Measurements from ENCODE around the gene POLR2A.
"Not testable (repeated sequence)": the region's sequence is repeated elsewhere in the genome, so short reads cannot be mapped to it uniquely, and the experiment has no call there.

Gene POLR2A

GRCh38 chr17:7460850-7461660 lies 23.1 kb upstream of the POLR2A start:
- no peak for DNase-seq

GRCh38 chr17:7462474-7463371 lies 21.4 kb upstream of the POLR2A start:
- no peak for DNase-seq

GRCh38 chr17:7463372-7463846 lies 20.8 kb upstream of the POLR2A start:
- no peak for DNase-seq

GRCh38 chr17:7464081-7464480 lies 20.1 kb upstream of the POLR2A start:
- DNase-seq, result no peak

- DNase-seq, result no peak
Observed at GRCh38 chr17:7465597-7466275, 18.4 kb upstream of the POLR2A start.

- no peak for DNase-seq
Observed at GRCh38 chr17:7466318-7466638, 17.9 kb upstream of the POLR2A start.

- DNase-seq, result no peak
Observed at GRCh38 chr17:7466639-7467341, 17.4 kb upstream of the POLR2A start.

GRCh38 chr17:7467498-7467897 lies 16.7 kb upstream of the POLR2A start:
- no peak for DNase-seq

GRCh38 chr17:7468290-7468689 lies 15.9 kb upstream of the POLR2A start:
- no peak for DNase-seq

- no peak for DNase-seq
Observed at GRCh38 chr17:7468804-7469389, 15.3 kb upstream of the POLR2A start.

- DNase-seq, result not testable (repeated sequence)
Observed at GRCh38 chr17:7469843-7470242, 14.3 kb upstream of the POLR2A start.

- DNase-seq, result not testable (repeated sequence)
Observed at GRCh38 chr17:7470457-7470973, 13.7 kb upstream of the POLR2A start.

GRCh38 chr17:7471729-7472128 lies 12.4 kb upstream of the POLR2A start:
- DNase-seq, result no peak

GRCh38 chr17:7474767-7475166 lies 9.4 kb upstream of the POLR2A start:
- not testable (repeated sequence) for DNase-seq

- no peak for DNase-seq
Observed at GRCh38 chr17:7475764-7476422, 8.3 kb upstream of the POLR2A start.

- no peak for DNase-seq
Observed at GRCh38 chr17:7476494-7476893, 7.7 kb upstream of the POLR2A start.

- DNase-seq, result no peak
Observed at GRCh38 chr17:7476951-7477350, 7.2 kb upstream of the POLR2A start.

GRCh38 chr17:7477392-7478275 lies 6.5 kb upstream of the POLR2A start:
- DNase-seq, result no peak

- DNase-seq, result no peak
Observed at GRCh38 chr17:7478276-7479212, 5.6 kb upstream of the POLR2A start.

All from NCI-H2029 treated with DMSO at 0.1 percent for 48 hours (cell line).